NB4 (cell line): ENCODE measurements around the gene PMEPA1.

Experiments
- MYC ChIP-seq: IDR thresholded peaks from 2 replicates; pipeline ENCODE4 v1.6.1; 2011; ENCODE audit warnings: low read depth, low read length
- POLR2A ChIP-seq: IDR thresholded peaks from 2 replicates; pipeline ENCODE4 v1.6.1; 2011; ENCODE audit warnings: mild to moderate bottlenecking; ENCODE audit not compliant: insufficient read length; ENCODE audit errors: extremely low read depth
- TF ChIP-seq, protein P1 (sequence below): IDR thresholded peaks from one replicate; pipeline ENCODE4 v1.5.1; 2012; ENCODE audit warnings: low read depth, low read length
- TF ChIP-seq, protein P2 (sequence below): IDR thresholded peaks from 2 replicates; pipeline ENCODE4 v1.6.1; 2011; ENCODE audit warnings: low read depth, low read length

DNA sequence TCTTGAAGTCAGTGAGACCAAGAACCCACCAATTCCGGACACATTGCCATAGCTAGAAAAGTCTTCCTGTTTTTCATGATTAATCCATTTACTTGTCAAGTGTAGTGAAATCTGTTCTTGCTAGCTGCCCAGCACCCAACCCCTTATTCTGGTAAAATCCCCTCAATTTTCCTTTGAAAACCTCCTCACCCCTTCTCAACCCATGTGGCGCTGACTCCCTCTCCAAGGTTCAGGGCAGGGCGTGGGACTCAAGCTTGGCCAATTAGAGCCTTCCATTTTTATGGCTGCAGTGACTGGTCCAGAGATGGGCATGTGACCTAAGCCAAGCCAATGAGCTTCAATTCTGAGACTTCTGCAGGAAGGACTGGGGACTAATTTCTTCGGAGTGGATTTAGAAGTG, 79.8 kb downstream of the PMEPA1 start:
- TF ChIP-seq, protein P1, sequence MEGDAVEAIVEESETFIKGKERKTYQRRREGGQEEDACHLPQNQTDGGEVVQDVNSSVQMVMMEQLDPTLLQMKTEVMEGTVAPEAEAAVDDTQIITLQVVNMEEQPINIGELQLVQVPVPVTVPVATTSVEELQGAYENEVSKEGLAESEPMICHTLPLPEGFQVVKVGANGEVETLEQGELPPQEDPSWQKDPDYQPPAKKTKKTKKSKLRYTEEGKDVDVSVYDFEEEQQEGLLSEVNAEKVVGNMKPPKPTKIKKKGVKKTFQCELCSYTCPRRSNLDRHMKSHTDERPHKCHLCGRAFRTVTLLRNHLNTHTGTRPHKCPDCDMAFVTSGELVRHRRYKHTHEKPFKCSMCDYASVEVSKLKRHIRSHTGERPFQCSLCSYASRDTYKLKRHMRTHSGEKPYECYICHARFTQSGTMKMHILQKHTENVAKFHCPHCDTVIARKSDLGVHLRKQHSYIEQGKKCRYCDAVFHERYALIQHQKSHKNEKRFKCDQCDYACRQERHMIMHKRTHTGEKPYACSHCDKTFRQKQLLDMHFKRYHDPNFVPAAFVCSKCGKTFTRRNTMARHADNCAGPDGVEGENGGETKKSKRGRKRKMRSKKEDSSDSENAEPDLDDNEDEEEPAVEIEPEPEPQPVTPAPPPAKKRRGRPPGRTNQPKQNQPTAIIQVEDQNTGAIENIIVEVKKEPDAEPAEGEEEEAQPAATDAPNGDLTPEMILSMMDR, result no peak
- TF ChIP-seq POLR2A (no peak), MYC (no peak)
- TF ChIP-seq, protein P2, sequence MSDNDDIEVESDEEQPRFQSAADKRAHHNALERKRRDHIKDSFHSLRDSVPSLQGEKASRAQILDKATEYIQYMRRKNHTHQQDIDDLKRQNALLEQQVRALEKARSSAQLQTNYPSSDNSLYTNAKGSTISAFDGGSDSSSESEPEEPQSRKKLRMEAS, result no peak
